22Rv1 (cell line): ENCODE measurements around the gene PKP4.

Experiments
- ZFX ChIP-seq: fragments of 450-650 bp; IDR thresholded peaks from 2 replicates; pipeline ENCODE4 v1.6.1; 2017; ENCODE audit warnings: antibody characterized with exemption, borderline replicate concordance
- TF ChIP-seq, protein P1 (sequence below): fragments of 450-650 bp; IDR thresholded peaks from 2 replicates; pipeline ENCODE4 v1.5.1; 2017; ENCODE audit warnings: mild to moderate bottlenecking

DNA sequence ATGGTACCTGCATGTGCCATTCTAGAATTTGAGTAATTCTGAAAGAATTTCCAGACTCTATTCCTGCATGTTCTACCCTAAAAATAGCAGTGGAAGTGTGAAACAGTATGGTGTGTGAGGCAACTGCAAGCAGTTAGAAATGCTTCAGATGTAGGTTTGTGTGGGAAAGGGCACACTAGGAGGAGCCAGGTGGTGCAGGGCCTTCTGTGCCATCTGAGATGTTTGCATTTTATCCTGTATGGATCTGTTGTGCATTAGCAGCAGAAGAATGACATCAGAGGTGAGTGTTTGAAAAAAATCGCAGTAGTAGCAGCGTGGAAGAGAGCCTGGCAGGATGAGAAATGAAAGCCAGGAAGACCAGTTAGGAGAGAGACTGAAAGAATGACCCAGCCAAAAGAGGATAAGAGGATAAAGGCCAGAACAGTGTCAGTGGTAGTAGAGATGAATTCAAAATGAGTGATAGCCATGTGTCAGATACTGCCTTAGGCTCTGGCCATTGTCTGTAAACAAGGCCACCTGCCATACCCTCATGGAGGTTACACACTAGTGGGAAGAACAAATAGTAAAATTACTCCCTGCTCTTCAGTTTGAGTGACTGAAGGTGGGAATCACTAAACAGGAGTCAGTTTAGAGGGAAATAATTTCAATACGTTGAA lies 142.2 kb downstream of the PKP4 start:
- TF ChIP-seq, protein P1, sequence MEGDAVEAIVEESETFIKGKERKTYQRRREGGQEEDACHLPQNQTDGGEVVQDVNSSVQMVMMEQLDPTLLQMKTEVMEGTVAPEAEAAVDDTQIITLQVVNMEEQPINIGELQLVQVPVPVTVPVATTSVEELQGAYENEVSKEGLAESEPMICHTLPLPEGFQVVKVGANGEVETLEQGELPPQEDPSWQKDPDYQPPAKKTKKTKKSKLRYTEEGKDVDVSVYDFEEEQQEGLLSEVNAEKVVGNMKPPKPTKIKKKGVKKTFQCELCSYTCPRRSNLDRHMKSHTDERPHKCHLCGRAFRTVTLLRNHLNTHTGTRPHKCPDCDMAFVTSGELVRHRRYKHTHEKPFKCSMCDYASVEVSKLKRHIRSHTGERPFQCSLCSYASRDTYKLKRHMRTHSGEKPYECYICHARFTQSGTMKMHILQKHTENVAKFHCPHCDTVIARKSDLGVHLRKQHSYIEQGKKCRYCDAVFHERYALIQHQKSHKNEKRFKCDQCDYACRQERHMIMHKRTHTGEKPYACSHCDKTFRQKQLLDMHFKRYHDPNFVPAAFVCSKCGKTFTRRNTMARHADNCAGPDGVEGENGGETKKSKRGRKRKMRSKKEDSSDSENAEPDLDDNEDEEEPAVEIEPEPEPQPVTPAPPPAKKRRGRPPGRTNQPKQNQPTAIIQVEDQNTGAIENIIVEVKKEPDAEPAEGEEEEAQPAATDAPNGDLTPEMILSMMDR = no peak
- TF ChIP-seq ZFX = no peak
